ENCODE data around the gene CBFA2T2.

- TF ChIP-seq CTCF (IDR thresholded peaks at IDR 0.05) (no peak), REST (IDR thresholded peaks at IDR 0.05; ENCODE audit: insufficient read depth in 1 of 2, low read depth in 2 of 2, low read length in 1 of 2) (no peak)
Observed at GRCh38 chr20:33600981-33601380, 111.1 kb downstream of the CBFA2T2 start.

All from Panc1 (cell line).